GM19099 (cell line): ENCODE measurements around the gene PRICKLE2.

Experiments
- POLR2A ChIP-seq: IDR thresholded peaks from 3 replicates; pipeline ENCODE4 v1.6.1; 2011; ENCODE audit warnings: low read depth; ENCODE audit not compliant: insufficient read length; ENCODE audit errors: extremely low read depth

PRICKLE2 gene

GRCh38 chr3:64235605-64236004, 10.3 kb upstream of the PRICKLE2 start:
- TF ChIP-seq POLR2A: no peak

DNA sequence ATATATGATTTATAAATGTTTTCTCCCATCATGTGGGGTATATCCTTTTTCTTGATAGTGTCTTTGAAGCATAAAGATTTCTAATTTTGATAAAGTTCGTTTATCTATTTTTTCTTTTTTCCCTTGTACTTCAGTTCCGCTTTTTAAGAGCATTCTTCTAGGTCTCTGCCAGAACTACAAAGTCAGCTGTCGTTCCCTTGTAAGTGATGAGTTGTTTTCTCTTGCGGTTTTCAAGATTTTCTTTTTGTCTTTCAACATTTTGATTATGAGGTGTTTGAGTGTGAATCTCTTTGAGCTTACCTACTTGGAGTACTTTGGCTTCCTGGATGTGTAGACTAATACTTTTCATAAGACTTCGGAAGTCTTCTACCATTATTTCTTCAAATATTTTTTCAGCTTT, 9.3 kb upstream of the PRICKLE2 start:
- TF ChIP-seq POLR2A: no peak

DNA sequence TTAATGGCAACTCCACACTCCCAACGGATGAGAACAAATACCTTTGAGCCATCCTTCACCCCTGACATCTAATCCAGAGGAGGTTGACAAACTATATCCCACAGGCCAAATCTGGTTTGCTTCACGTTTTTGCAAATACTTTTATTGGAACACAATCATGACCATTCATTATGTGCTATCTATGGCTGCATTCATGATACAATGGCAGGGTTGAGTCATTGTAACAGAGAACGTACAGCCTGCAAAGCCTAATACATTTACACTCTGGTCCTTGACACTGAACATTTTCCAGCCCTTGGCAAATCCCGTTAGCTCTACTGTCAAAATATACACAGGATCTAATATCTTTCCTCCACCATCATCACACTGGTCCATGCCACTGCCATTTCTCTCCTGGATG, 7.6 kb upstream of the PRICKLE2 start:
- TF ChIP-seq POLR2A: no peak

GRCh38 chr3:64229903-64230302, 4.6 kb upstream of the PRICKLE2 start:
- TF ChIP-seq POLR2A: no peak

GRCh38 chr3:64228110-64228509, 2.8 kb upstream of the PRICKLE2 start:
- TF ChIP-seq POLR2A: no peak

- no peak for TF ChIP-seq POLR2A
Observed at GRCh38 chr3:64226730-64227129, 1.5 kb upstream of the PRICKLE2 start.

GRCh38 chr3:64225695-64226499, 631 bp upstream of the PRICKLE2 start:
- TF ChIP-seq POLR2A: no peak

DNA sequence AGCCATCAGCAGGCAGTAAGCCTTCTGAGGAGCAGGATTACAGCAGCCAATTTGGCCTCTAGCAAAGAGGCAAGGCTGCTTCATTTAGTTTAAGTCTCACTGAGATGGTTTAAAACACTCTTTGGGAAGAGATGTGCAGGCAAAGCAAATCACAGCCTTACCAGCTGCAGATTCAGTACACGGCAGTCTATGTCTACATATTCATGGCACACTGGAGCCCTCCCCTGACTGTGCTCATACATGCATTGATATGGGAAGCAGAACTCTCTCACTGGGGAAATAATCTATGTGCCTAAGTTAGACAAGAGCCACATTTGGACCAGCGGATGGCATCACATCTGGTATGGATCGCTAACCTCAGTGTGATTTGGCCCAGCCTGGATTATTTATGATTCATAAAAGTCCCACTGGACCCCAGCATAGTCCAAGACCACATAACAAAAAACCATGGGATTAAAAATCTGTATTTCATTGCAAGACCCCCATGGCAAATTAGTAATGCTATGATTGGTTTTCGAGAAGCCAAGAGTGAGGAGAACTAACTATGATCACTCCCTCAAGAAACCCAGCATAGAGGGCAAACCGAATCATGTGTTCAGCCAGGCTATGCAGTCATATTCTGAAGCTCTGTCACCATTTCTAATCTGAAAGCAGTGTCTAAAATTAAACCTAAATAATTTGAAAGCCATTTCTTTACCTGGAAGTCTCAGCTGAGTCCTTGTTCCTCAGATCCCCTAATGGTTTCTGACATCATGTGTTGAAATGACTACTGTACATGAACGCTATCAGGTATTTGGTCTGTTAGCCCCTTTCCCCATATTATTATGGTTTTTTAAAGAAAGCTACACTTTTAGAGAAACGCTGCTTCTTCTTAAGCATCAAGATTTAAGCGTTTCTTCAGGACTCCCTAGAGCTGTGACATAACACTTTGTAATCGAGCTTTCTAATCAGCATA, 1.2 kb downstream of the PRICKLE2 start:
- TF ChIP-seq POLR2A: no peak

DNA sequence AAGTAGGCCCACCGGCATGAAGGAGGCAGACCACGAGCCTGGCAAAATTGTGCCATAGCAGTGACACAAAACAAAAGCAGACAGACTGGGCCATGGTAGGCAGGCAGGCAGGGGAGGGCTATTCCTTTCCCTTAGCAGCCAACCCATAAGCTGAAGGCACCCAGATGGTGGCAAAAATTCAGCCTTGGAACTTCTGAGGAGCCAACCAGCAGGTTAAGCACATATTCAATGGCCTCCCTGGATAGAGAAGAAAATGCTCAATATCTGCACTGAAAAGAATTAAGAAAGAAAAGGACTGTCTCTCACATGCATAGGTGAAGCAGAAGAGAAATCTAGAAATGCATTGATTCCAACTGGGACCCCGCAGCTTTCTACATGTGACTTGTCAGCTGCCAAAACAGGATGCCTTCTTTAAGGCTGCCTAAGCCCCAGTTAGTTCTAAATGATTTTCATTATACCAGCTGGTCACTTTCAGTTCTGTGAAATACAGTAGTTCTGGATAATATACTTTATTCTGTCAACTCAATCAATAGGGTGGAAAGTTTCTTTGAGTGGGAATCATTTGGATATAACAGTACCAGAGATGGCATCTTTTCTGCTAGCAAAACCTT, 2.7 kb downstream of the PRICKLE2 start:
- no peak for TF ChIP-seq POLR2A

- TF ChIP-seq POLR2A: no peak
Observed at GRCh38 chr3:64221571-64222257, 3.6 kb downstream of the PRICKLE2 start.

DNA sequence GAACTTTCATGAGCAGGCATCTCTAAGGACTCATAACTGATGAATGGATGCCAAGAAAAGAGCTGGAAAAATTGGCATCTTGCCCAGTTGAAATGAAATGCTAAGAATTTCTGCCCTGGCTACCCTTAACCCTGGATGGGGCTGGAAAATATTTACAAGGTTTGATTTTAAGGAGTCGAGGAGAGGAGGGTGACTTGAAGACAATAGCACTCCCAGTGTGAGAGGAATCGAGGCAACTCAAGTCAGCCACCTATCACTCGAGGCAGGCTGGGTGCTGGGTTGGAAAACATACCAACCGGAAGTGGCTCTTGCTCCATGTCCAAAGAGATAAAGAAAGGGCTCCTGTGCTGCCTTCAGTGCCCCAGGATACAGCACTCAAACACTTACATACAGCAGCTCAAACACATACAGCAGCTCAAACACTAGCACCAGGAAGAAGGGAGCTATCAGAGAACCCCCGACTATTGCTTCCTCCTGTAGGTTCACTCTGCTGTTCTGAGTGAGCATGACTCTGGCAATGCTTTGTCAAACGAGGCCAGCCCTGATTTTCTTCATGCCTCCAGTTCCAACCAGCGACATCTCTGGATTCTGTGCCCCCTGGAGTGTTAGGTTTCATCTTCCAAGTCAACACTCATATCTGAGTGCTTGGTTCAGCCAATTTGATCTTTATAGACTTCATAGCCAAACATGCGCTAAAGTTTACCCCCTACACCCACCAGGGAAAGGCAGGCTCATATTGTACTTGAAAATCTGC, 4.9 kb downstream of the PRICKLE2 start:
- TF ChIP-seq POLR2A: no peak

GRCh38 chr3:64218746-64219145, 6.5 kb downstream of the PRICKLE2 start:
- no peak for TF ChIP-seq POLR2A

- no peak for TF ChIP-seq POLR2A
Observed at GRCh38 chr3:64218329-64218728, 6.9 kb downstream of the PRICKLE2 start.
